ENCODE results near the gene ADCY9. TPM values are rescaled to one million over a fixed set of nuclear protein-coding genes. Genes with fewer than 3 reads are reported as not detected.

The ADCY9 gene
- polyA plus RNA-seq, 1 donor (not counting 4 experiments of a cell fraction or from before 2014, with no cell fraction given) = 3.0 TPM

DNA sequence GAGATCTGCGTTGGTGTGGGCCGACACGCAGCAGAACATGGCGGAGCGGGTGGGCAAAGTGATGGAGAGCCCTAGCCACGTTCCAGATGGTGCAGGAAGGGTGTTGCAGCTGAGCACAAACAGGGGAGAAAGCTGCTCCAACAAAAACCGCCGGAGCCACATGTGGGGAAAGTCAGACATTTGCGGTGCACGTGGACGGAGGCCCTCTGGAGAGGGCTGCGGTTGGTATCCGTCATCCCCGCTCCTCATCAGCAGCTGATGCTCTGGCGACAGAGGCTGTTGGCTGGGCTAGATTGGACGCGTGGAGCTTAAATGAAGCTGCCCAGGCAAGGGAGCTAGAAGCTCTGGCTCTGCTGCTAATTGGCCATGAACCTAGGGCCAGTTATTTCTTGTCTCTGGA is 43.5 kb upstream of the ADCY9 start:
- Histone ChIP-seq H3K9ac (ENCODE audit: control insufficient read depth, extremely low read depth, insufficient read depth, low read length) (no peak overlapping the region), H3K36me3 (ENCODE audit: control insufficient read depth in 2 of 2, extremely low read depth in 1 of 2, insufficient read depth in 2 of 2, low read length in 2 of 2) (no peaks in the 10 kb centered on the region), H3K9me3 (ENCODE audit: control insufficient read depth, low read depth, low read length) (no peaks in the 10 kb centered on the region), H3K4me3 (ENCODE audit: control insufficient read depth in 2 of 3, extremely low read depth in 1 of 3, insufficient read depth in 2 of 3, low read depth in 1 of 3, low read length in 3 of 3) (no peak overlapping the region), H4K20me1 (ENCODE audit: control insufficient read depth, extremely low read depth, insufficient read depth, low read length) (no peaks in the 10 kb centered on the region), H3K9me1 (ENCODE audit: control insufficient read depth, extremely low read depth, insufficient read depth, low read length) (no peaks in the 10 kb centered on the region), H3K27me3 (ENCODE audit: control insufficient read depth, extremely low read depth, insufficient read depth, low read length) (no peaks in the 10 kb centered on the region), H3K79me2 (ENCODE audit: control insufficient read depth, insufficient read depth, low read length) (no peaks in the 10 kb centered on the region), H3K4me2 (ENCODE audit: control insufficient read depth, extremely low read depth, insufficient read depth, low read depth, low read length) (no peak overlapping the region), H3K27ac (ENCODE audit: control insufficient read depth, insufficient read depth, low read length) (no peak overlapping the region), H3K4me1 (ENCODE audit: control insufficient read depth, extremely low read depth, insufficient read depth, low read length) (no peaks in the 10 kb centered on the region), H2AFZ (ENCODE audit: control insufficient read depth, low read length) (no peak overlapping the region)
- FAIRE-seq = no peak
- DNase-seq (ENCODE audit: low read depth, low spot score) = no peak
- no peak for TF ChIP-seq EZH2 (IDR thresholded peaks at IDR 0.05; ENCODE audit: low read length)
- TF ChIP-seq, protein P1, sequence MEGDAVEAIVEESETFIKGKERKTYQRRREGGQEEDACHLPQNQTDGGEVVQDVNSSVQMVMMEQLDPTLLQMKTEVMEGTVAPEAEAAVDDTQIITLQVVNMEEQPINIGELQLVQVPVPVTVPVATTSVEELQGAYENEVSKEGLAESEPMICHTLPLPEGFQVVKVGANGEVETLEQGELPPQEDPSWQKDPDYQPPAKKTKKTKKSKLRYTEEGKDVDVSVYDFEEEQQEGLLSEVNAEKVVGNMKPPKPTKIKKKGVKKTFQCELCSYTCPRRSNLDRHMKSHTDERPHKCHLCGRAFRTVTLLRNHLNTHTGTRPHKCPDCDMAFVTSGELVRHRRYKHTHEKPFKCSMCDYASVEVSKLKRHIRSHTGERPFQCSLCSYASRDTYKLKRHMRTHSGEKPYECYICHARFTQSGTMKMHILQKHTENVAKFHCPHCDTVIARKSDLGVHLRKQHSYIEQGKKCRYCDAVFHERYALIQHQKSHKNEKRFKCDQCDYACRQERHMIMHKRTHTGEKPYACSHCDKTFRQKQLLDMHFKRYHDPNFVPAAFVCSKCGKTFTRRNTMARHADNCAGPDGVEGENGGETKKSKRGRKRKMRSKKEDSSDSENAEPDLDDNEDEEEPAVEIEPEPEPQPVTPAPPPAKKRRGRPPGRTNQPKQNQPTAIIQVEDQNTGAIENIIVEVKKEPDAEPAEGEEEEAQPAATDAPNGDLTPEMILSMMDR (optimal IDR thresholded peaks at IDR 0.05 in 1 of 3, IDR thresholded peaks at IDR 0.05 in 1 of 3, conservative IDR thresholded peaks at IDR 0.05 in 1 of 3; ENCODE audit: extremely low read depth in 1 of 3, insufficient read depth in 2 of 3, low read length in 3 of 3) = no peak
- dilution Hi-C loops (cut with MboI; ENCODE audit: extremely low pct_ligation_motif_present, low sequenced_read_pairs) = no loop called here

DNA sequence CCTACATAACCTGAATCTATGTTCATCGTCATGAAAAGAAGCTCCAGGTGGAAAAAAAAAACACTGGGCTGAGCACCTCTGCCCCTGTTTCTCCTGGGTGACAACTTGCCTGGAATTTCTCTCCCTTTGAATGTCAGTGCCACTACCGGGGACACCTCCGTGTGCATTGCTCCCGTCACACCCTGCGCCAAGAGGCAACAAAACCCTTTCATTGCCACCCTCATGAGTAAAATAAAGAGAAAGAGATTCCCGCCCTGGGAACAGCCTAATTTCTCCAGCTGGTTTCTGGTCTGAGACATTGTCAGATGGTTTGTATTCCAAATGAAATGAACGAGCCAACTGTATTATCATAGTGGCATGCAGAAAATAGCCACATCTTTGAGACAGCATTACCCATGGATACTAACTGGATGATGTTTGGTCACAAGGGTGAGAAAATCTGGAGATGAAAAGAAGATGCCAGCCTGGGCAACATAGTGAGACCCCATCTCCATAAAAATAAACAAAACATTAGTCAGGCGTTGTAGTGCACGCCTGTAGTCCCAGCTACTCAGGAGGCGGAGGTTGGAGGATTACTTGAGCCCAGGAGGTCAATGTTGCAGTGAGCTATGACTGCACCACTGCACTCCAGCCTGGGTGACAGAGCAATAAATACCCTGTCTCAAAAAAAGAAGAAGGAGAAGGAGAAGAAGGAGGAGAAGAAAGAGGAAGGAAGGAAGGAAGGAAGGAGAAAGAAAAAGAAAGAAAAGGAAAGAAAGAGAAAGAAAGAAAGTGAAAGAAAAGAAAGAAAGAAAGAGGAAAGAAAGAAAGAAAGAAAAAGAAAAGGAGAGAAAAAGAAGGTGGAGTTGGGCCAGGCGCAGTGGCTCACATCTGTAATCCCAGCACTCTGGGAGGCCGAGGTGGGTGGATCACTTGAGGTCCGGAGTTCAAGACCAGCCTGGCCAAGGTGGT is 42.2 kb upstream of the ADCY9 start:
- H3K4me1 ChIP-seq (ENCODE audit: control insufficient read depth, extremely low read depth, insufficient read depth, low read length) = no peaks in the 10 kb centered on the region
- H3K27me3 ChIP-seq (ENCODE audit: control insufficient read depth, extremely low read depth, insufficient read depth, low read length) = no peaks in the 10 kb centered on the region
- DNase-seq (ENCODE audit: low read depth, low spot score) (no peak), FAIRE-seq (no peak)
- H3K9me1 ChIP-seq (ENCODE audit: control insufficient read depth, extremely low read depth, insufficient read depth, low read length) = no peaks in the 10 kb centered on the region
- H3K9me3 ChIP-seq (ENCODE audit: control insufficient read depth, low read depth, low read length) = no peaks in the 10 kb centered on the region
- H3K27ac ChIP-seq (ENCODE audit: control insufficient read depth, insufficient read depth, low read length) = no peak overlapping the region
- H4K20me1 ChIP-seq (ENCODE audit: control insufficient read depth, extremely low read depth, insufficient read depth, low read length) = no peaks in the 10 kb centered on the region
- TF ChIP-seq EZH2 (IDR thresholded peaks at IDR 0.05; ENCODE audit: low read length) = no peak
- TF ChIP-seq, protein P1 (optimal IDR thresholded peaks at IDR 0.05 in 1 of 3, IDR thresholded peaks at IDR 0.05 in 1 of 3, conservative IDR thresholded peaks at IDR 0.05 in 1 of 3; ENCODE audit: extremely low read depth in 1 of 3, insufficient read depth in 2 of 3, low read length in 3 of 3) = no peak
- H3K79me2 ChIP-seq (ENCODE audit: control insufficient read depth, insufficient read depth, low read length) = no peaks in the 10 kb centered on the region
- dilution Hi-C loops (cut with MboI; ENCODE audit: extremely low pct_ligation_motif_present, low sequenced_read_pairs) = no loop called here
- no peak overlapping the region for H3K4me3 ChIP-seq (ENCODE audit: control insufficient read depth in 2 of 3, extremely low read depth in 1 of 3, insufficient read depth in 2 of 3, low read depth in 1 of 3, low read length in 3 of 3)
- no peak overlapping the region for H3K9ac ChIP-seq (ENCODE audit: control insufficient read depth, extremely low read depth, insufficient read depth, low read length)
- H3K36me3 ChIP-seq (ENCODE audit: control insufficient read depth in 2 of 2, extremely low read depth in 1 of 2, insufficient read depth in 2 of 2, low read length in 2 of 2) = no peaks in the 10 kb centered on the region
- H3K4me2 ChIP-seq (ENCODE audit: control insufficient read depth, extremely low read depth, insufficient read depth, low read depth, low read length) = no peak overlapping the region
- no peak overlapping the region for H2AFZ ChIP-seq (ENCODE audit: control insufficient read depth, low read length)
